ENCODE data around the gene CDKN2AIP.

DNA sequence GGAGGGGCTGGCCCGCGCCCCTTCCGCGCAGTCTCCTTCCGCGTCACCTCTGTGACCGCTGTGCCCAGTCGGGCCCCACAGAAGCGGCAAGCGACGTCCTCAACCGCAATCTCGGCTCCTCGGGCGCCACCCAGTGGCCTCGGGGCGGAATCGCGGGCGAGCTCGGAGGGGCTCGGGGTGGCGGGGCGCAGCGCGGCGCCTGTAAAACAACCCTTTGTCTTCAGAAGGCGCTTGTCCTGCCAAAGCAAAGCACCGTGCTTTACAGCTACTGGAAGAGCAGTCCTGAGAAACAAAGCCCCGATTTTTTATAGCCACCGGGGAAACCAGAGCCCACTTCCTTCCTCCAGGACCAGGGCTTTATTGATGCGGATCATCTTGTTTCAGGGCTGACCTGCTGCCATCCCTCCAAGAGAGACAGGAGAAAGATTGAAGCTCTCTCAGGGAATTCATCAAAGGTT, 37.3 kb upstream of the CDKN2AIP start:
- TF ChIP-seq, protein P1, sequence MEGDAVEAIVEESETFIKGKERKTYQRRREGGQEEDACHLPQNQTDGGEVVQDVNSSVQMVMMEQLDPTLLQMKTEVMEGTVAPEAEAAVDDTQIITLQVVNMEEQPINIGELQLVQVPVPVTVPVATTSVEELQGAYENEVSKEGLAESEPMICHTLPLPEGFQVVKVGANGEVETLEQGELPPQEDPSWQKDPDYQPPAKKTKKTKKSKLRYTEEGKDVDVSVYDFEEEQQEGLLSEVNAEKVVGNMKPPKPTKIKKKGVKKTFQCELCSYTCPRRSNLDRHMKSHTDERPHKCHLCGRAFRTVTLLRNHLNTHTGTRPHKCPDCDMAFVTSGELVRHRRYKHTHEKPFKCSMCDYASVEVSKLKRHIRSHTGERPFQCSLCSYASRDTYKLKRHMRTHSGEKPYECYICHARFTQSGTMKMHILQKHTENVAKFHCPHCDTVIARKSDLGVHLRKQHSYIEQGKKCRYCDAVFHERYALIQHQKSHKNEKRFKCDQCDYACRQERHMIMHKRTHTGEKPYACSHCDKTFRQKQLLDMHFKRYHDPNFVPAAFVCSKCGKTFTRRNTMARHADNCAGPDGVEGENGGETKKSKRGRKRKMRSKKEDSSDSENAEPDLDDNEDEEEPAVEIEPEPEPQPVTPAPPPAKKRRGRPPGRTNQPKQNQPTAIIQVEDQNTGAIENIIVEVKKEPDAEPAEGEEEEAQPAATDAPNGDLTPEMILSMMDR (IDR thresholded peaks at IDR 0.05) = no peak
- TF ChIP-seq POLR2A (IDR thresholded peaks at IDR 0.05) = no peak
